Measurements from ENCODE around the gene TCF15. TPM values are rescaled to one million over a fixed set of nuclear protein-coding genes. Genes with fewer than 3 reads are reported as not detected.

Gene TCF15
- total and polyA plus RNA-seq, 2 of the 13 experiments (the other 11 are each of a cell fraction or from before 2014, with no cell fraction given) = not detected

GRCh38 chr20:641516-641875 lies 31.4 kb upstream of the TCF15 start (continued):
- peak; percentile 74 for TF ChIP-seq ARID5B (CRISPR knock-in tag; IDR thresholded peaks at IDR 0.05)
- no peak for TF ChIP-seq ZNF7 (CRISPR knock-in tag; IDR thresholded peaks at IDR 0.05)
- no peak for TF ChIP-seq SP140L (CRISPR knock-in tag; IDR thresholded peaks at IDR 0.05; ENCODE audit: borderline replicate concordance)
- peak; percentile 35 for TF ChIP-seq YY1 (IDR thresholded peaks at IDR 0.05; ENCODE audit: insufficient read depth, insufficient replicate concordance, low read depth, low read length)
- no peak for TF ChIP-seq MIXL1 (CRISPR knock-in tag; IDR thresholded peaks at IDR 0.05)
- no peak for TF ChIP-seq ZNF747 (CRISPR knock-in tag; IDR thresholded peaks at IDR 0.05; ENCODE audit: borderline replicate concordance)
- peak; percentile 40; the same call in 1 of the 2 replicates for TF ChIP-seq MIER3 (CRISPR knock-in tag; IDR thresholded peaks at IDR 0.05; ENCODE audit: borderline replicate concordance)
- TF ChIP-seq SIX1 (CRISPR knock-in tag; IDR thresholded peaks at IDR 0.05; ENCODE audit: borderline replicate concordance) = peak; percentile 36; the same call in 1 of the 2 replicates
- no peak; the same call in 1 of the 2 replicates for TF ChIP-seq SIX4 (CRISPR knock-in tag; IDR thresholded peaks at IDR 0.05)
- TF ChIP-seq RELA (CRISPR knock-in tag; IDR thresholded peaks at IDR 0.05) = no peak
- peak; percentile 54; the same call in 1 of the 2 replicates for TF ChIP-seq ZMYM4 (CRISPR knock-in tag; IDR thresholded peaks at IDR 0.05)
- TF ChIP-seq STAG1 (CRISPR knock-in tag; IDR thresholded peaks at IDR 0.05) = peak; percentile 49
- no peak for TF ChIP-seq FUBP1 (CRISPR knock-in tag; IDR thresholded peaks at IDR 0.05; ENCODE audit: borderline replicate concordance)
- no peak for TF ChIP-seq NBN (conservative IDR thresholded peaks at IDR 0.05)
- TF ChIP-seq ZNF614 (CRISPR knock-in tag; IDR thresholded peaks at IDR 0.05; ENCODE audit: borderline replicate concordance) = peak; percentile 22; the same call in 1 of the 2 replicates
- no peak for TF ChIP-seq ZNF34 (CRISPR knock-in tag; IDR thresholded peaks at IDR 0.05; ENCODE audit: borderline replicate concordance)
- TF ChIP-seq HNF4G (IDR thresholded peaks at IDR 0.05; ENCODE audit: borderline replicate concordance, low read depth, low read length) = peak; percentile 91
- TF ChIP-seq HNF4G (CRISPR knock-in tag; IDR thresholded peaks at IDR 0.05; ENCODE audit: borderline replicate concordance, low read depth) = peak; percentile 60; the same call in 1 of the 2 replicates
- no peak; the same call in 1 of the 2 replicates for TF ChIP-seq PHF8 (CRISPR knock-in tag; IDR thresholded peaks at IDR 0.05)
- peak; percentile 91 for TF ChIP-seq HNF4A (CRISPR knock-in tag; IDR thresholded peaks at IDR 0.05)
- no peak for TF ChIP-seq LRRFIP1 (CRISPR knock-in tag; conservative IDR thresholded peaks at IDR 0.05)
- TF ChIP-seq ZNF557 (CRISPR knock-in tag; IDR thresholded peaks at IDR 0.05) = no peak
- peak; percentile 49; the same call in 1 of the 2 replicates for TF ChIP-seq ZNF160 (CRISPR knock-in tag; IDR thresholded peaks at IDR 0.05)
- TF ChIP-seq ATF5 (CRISPR knock-in tag; IDR thresholded peaks at IDR 0.05; ENCODE audit: low read depth) = no peak

Measured in HepG2 (cell line).